HepG2 (cell line): ENCODE results near the gene CYP4A22. TPM values are rescaled to one million over a fixed set of nuclear protein-coding genes. Genes with fewer than 3 reads are reported as not detected.

Experiments
- CBX1 ChIP-seq: IDR thresholded peaks from one replicate; pipeline ENCODE4 v1.6.1; 2016; ENCODE audit warnings: antibody characterized with exemption, low read depth
- FOXK2 ChIP-seq: fragments of 450-650 bp; IDR thresholded peaks from 2 replicates; pipeline ENCODE4 v1.6.1; 2016
- FOXP1 ChIP-seq, 2 experiments: fragments of 450-650 bp in 1 of 2; IDR thresholded peaks; 2 replicates each; pipeline ENCODE4 v1.6.1; 2017 to 2018; ENCODE audit warnings: antibody characterized with exemption in 1 of 2
- KAT7 ChIP-seq: IDR thresholded peaks from 2 replicates; pipeline ENCODE4 v1.6.1; 2018; ENCODE audit warnings: borderline replicate concordance, missing compliant biosample characterization
- MXD4 ChIP-seq: IDR thresholded peaks from 2 replicates; pipeline ENCODE4 v1.6.1; 2016; ENCODE audit warnings: mild to moderate bottlenecking, missing biosample characterization, missing genetic modification reagents
- RARA ChIP-seq: IDR thresholded peaks from 2 replicates; pipeline ENCODE4 v1.6.1; 2016; ENCODE audit warnings: missing genetic modification reagents, missing compliant biosample characterization
- SP4 ChIP-seq: sonication (generic); formaldehyde crosslinking; IDR thresholded peaks from 2 replicates; pipeline ENCODE4 v1.8.1; 2023; ENCODE audit warnings: mild to moderate bottlenecking, missing genetic modification reagents
- STAG1 ChIP-seq: sonication (generic); formaldehyde crosslinking; IDR thresholded peaks from 2 replicates; pipeline ENCODE4 v1.4.0; 2020; ENCODE audit warnings: missing genetic modification reagents
- U2AF1 ChIP-seq: fragments of 200-400 bp; formaldehyde crosslinking; optimal IDR thresholded peaks from 2 replicates; pipeline ENCODE3; 2017; ENCODE audit warnings: mild to moderate bottlenecking, low read depth, low read length
- ZNF124 ChIP-seq: sonication (generic); formaldehyde crosslinking; IDR thresholded peaks from 2 replicates; pipeline ENCODE4 v1.4.0; 2020; ENCODE audit warnings: missing genetic modification reagents
- ZNF138 ChIP-seq: sonication (generic); formaldehyde crosslinking; IDR thresholded peaks from 2 replicates; pipeline ENCODE4 v1.5.0; 2020; ENCODE audit warnings: mild to moderate bottlenecking, low read depth, missing genetic modification reagents
- ZNF260 ChIP-seq: sonication (generic); formaldehyde crosslinking; IDR thresholded peaks from 2 replicates; pipeline ENCODE4 v1.4.0; 2020; ENCODE audit warnings: missing genetic modification reagents, low read depth, mild to moderate bottlenecking, borderline replicate concordance
- ZNF616 ChIP-seq: sonication (generic); formaldehyde crosslinking; IDR thresholded peaks from 2 replicates; pipeline ENCODE4 v1.5.0; 2020; ENCODE audit warnings: low read depth, mild to moderate bottlenecking, missing genetic modification reagents
- ZNF713 ChIP-seq: sonication (generic); formaldehyde crosslinking; IDR thresholded peaks from 2 replicates; pipeline ENCODE4 v1.4.0; 2020; ENCODE audit warnings: mild to moderate bottlenecking, missing genetic modification reagents
- ZNF780A ChIP-seq: sonication (generic); formaldehyde crosslinking; IDR thresholded peaks from 2 replicates; pipeline ENCODE4 v1.8.0; 2022; ENCODE audit warnings: mild to moderate bottlenecking, missing genetic modification reagents, moderate library complexity
- polyA plus RNA-seq, 8 experiments: library from polyadenylated mRNA; depleted of rRNA in 3 of 8; stranded (reverse) in 7 of 8; unstranded in 1 of 8; fragments of >200 nt; fragmentation: Illumina TruSeq in 4 of 8; extraction: Trizol in 4 of 8; gene quantifications; 2 replicates each; pipeline versions ENCODE4 v1.2.1 to v1.2.3, GENCODE V29; 2011 to 2016; ENCODE audit warnings: low read depth in 4 of 8, missing spikeins in 1 of 8, mixed read lengths in 1 of 8; ENCODE audit not compliant: insufficient read depth in 1 of 8
- total RNA-seq, 5 experiments: library from RNA; depleted of rRNA; stranded (reverse); fragments of >200 nt; fragmentation: Illumina TruSeq; extraction: Trizol; gene quantifications; 2 replicates each; pipeline ENCODE4 v1.2.3, GENCODE V29; 2016; ENCODE audit warnings: low read depth in 1 of 5
- TF ChIP-seq, protein P1 (sequence below): IDR thresholded peaks from 2 replicates; pipeline ENCODE4 v1.6.1; 2016; ENCODE audit warnings: low read depth, control low read depth
- TF ChIP-seq, protein P2 (sequence below): sonication (generic); formaldehyde crosslinking; IDR thresholded peaks from 2 replicates; pipeline ENCODE4 v1.5.0; 2020; ENCODE audit warnings: mild to moderate bottlenecking, missing genetic modification reagents
- TF ChIP-seq, protein P3 (sequence below): sonication (generic); formaldehyde crosslinking; IDR thresholded peaks from 2 replicates; pipeline ENCODE4 v1.4.0; 2020; ENCODE audit warnings: low read depth, missing genetic modification reagents
- TF ChIP-seq, protein P4 (sequence below): sonication (generic); formaldehyde crosslinking; IDR thresholded peaks from 2 replicates; pipeline ENCODE4 v1.5.0; 2020; ENCODE audit warnings: mild to moderate bottlenecking, missing genetic modification reagents

Gene CYP4A22
- total and polyA plus RNA-seq, 2 of the 13 experiments (the other 11 are each of a cell fraction or from before 2014, with no cell fraction given), result not detected

DNA sequence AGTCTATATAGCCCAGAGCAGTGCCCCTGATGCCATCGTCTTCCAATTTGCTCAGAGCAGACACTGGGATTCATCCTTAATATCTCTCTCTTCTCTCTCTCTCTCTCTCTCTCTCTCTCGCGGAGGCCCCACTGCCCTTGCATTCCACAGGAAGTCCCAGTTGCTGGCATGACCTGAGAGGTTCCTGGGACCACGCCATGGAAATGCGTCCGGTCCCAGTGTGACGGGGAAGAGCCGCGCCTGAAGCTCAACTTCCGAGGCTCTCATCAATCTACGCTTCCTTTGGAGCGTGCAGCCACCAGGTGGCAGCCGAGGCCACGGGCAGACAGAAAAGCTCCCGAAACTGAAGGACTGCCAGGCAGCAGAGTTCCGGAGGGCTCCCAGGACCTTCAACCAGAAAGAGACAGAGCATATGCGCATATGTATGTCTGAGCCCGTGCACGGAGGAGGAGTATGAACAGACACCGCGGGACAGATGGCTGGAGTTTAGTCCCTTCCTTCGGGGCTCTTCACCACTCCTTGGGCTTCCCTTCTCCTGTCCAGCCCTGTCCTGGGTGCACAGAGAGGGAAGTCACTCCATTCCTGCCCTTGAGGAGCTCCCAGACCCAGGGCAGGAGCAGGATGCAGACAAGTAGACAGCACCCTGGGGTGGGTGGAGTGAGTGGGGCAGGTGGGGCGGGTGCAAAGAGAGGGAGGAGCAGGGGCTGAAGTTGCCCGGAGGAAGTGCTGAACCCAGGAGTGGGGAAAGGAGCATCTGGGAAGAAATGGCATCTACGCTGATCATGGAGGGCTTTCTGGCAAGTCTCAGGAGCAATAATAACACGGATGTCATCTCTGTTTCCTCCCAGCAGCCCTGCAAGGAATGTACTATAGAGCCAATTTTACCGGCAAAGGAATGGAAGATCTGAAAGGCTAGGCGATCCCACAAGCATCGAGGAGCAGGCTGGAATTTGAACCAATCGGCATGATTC is 42.1 kb downstream of the CYP4A22 start (continued):
- peak; percentile 27; the same call in 1 of the 2 replicates for TF ChIP-seq KAT7
- TF ChIP-seq, protein P1, sequence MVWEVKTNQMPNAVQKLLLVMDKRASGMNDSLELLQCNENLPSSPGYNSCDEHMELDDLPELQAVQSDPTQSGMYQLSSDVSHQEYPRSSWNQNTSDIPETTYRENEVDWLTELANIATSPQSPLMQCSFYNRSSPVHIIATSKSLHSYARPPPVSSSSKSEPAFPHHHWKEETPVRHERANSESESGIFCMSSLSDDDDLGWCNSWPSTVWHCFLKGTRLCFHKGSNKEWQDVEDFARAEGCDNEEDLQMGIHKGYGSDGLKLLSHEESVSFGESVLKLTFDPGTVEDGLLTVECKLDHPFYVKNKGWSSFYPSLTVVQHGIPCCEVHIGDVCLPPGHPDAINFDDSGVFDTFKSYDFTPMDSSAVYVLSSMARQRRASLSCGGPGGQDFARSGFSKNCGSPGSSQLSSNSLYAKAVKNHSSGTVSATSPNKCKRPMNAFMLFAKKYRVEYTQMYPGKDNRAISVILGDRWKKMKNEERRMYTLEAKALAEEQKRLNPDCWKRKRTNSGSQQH (CRISPR knock-in tag), result peak; percentile 66; the same call in 1 of the 2 replicates
- no peak for TF ChIP-seq SP4 (CRISPR knock-in tag)
- TF ChIP-seq, protein P2, sequence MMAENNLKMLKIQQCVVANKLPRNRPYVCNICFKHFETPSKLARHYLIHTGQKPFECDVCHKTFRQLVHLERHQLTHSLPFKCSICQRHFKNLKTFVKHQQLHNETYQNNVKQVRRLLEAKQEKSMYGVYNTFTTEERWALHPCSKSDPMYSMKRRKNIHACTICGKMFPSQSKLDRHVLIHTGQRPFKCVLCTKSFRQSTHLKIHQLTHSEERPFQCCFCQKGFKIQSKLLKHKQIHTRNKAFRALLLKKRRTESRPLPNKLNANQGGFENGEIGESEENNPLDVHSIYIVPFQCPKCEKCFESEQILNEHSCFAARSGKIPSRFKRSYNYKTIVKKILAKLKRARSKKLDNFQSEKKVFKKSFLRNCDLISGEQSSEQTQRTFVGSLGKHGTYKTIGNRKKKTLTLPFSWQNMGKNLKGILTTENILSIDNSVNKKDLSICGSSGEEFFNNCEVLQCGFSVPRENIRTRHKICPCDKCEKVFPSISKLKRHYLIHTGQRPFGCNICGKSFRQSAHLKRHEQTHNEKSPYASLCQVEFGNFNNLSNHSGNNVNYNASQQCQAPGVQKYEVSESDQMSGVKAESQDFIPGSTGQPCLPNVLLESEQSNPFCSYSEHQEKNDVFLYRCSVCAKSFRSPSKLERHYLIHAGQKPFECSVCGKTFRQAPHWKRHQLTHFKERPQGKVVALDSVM (CRISPR knock-in tag), result no peak
- no peak for TF ChIP-seq U2AF1
- TF ChIP-seq RARA (CRISPR knock-in tag), result no peak
- TF ChIP-seq, protein P3, sequence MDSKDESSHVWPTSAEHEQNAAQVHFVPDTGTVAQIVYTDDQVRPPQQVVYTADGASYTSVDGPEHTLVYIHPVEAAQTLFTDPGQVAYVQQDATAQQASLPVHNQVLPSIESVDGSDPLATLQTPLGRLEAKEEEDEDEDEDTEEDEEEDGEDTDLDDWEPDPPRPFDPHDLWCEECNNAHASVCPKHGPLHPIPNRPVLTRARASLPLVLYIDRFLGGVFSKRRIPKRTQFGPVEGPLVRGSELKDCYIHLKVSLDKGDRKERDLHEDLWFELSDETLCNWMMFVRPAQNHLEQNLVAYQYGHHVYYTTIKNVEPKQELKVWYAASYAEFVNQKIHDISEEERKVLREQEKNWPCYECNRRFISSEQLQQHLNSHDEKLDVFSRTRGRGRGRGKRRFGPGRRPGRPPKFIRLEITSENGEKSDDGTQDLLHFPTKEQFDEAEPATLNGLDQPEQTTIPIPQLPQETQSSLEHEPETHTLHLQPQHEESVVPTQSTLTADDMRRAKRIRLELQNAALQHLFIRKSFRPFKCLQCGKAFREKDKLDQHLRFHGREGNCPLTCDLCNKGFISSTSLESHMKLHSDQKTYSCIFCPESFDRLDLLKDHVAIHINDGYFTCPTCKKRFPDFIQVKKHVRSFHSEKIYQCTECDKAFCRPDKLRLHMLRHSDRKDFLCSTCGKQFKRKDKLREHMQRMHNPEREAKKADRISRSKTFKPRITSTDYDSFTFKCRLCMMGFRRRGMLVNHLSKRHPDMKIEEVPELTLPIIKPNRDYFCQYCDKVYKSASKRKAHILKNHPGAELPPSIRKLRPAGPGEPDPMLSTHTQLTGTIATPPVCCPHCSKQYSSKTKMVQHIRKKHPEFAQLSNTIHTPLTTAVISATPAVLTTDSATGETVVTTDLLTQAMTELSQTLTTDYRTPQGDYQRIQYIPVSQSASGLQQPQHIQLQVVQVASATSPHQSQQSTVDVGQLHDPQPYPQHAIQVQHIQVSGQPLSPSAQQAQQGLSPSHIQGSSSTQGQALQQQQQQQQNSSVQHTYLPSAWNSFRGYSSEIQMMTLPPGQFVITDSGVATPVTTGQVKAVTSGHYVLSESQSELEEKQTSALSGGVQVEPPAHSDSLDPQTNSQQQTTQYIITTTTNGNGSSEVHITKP (CRISPR knock-in tag), result peak; percentile 47; the same call in 1 of the 2 replicates
- TF ChIP-seq, protein P4, sequence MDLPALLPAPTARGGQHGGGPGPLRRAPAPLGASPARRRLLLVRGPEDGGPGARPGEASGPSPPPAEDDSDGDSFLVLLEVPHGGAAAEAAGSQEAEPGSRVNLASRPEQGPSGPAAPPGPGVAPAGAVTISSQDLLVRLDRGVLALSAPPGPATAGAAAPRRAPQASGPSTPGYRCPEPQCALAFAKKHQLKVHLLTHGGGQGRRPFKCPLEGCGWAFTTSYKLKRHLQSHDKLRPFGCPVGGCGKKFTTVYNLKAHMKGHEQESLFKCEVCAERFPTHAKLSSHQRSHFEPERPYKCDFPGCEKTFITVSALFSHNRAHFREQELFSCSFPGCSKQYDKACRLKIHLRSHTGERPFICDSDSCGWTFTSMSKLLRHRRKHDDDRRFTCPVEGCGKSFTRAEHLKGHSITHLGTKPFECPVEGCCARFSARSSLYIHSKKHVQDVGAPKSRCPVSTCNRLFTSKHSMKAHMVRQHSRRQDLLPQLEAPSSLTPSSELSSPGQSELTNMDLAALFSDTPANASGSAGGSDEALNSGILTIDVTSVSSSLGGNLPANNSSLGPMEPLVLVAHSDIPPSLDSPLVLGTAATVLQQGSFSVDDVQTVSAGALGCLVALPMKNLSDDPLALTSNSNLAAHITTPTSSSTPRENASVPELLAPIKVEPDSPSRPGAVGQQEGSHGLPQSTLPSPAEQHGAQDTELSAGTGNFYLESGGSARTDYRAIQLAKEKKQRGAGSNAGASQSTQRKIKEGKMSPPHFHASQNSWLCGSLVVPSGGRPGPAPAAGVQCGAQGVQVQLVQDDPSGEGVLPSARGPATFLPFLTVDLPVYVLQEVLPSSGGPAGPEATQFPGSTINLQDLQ (CRISPR knock-in tag), result no peak
- TF ChIP-seq CBX1, result no peak
- no peak for TF ChIP-seq FOXK2
- no peak for TF ChIP-seq ZNF260 (CRISPR knock-in tag)
- peak; percentile 98 for TF ChIP-seq STAG1 (CRISPR knock-in tag)
- no peak for TF ChIP-seq ZNF713
- no peak for TF ChIP-seq ZNF138 (CRISPR knock-in tag)
- no peak for TF ChIP-seq ZNF616 (CRISPR knock-in tag)
- TF ChIP-seq ZNF124, result 0 out of 2 replicates have a peak, but pooled peaks have one; percentile 72
- no peak for TF ChIP-seq FOXP1 (IDR thresholded peaks at IDR 0.05)
- no peak; the same call in 1 of the 2 replicates for TF ChIP-seq FOXP1 (CRISPR knock-in tag; IDR thresholded peaks at IDR 0.05)
- TF ChIP-seq ZNF780A (CRISPR knock-in tag), result no peak
- peak; percentile 50; the same call in 1 of the 2 replicates for TF ChIP-seq MXD4 (CRISPR knock-in tag)
